ENCODE results near the gene NXT2.
"Not testable (repeated sequence)": the region's sequence is repeated elsewhere in the genome, so short reads cannot be mapped to it uniquely, and the experiment has no call there.

The NXT2 gene

GRCh38 chrX:109536439-109537323 is at the start of gene NXT2:
Gene NXT2 (plus strand): TSS chrX:109536844. CDS start chrX:109537007, 163 bp downstream.
- DNase-seq (ENCODE audit: low spot score), result peak; percentile 82

GRCh38 chrX:109487640-109488039 is 49.0 kb upstream of the NXT2 start:
- DNase-seq (ENCODE audit: low spot score), result no peak

GRCh38 chrX:109489174-109489573 is 47.5 kb upstream of the NXT2 start:
- no peak for DNase-seq (ENCODE audit: low spot score)

- no peak for DNase-seq (ENCODE audit: low spot score)
These were observed 38.2 kb upstream of the NXT2 start for GRCh38 chrX:109498434-109498833.

- DNase-seq (ENCODE audit: low spot score), result no peak
These were observed 35.5 kb upstream of the NXT2 start for GRCh38 chrX:109501176-109501575.

GRCh38 chrX:109508915-109509314 is 27.7 kb upstream of the NXT2 start:
- DNase-seq (ENCODE audit: low spot score), result no peak

GRCh38 chrX:109511113-109511512 is 25.5 kb upstream of the NXT2 start:
- no peak for DNase-seq (ENCODE audit: low spot score)

GRCh38 chrX:109519001-109519400 is 17.6 kb upstream of the NXT2 start:
- DNase-seq (ENCODE audit: low spot score), result no peak

- no peak for DNase-seq (ENCODE audit: low spot score)
These were observed 3.6 kb upstream of the NXT2 start for GRCh38 chrX:109533005-109533404.

- DNase-seq (ENCODE audit: low spot score), result no peak
These were observed 3.0 kb upstream of the NXT2 start for GRCh38 chrX:109533631-109534030.

GRCh38 chrX:109534933-109535332 is 1.7 kb upstream of the NXT2 start:
- no peak for DNase-seq (ENCODE audit: low spot score)

GRCh38 chrX:109535578-109535977 is 1.1 kb upstream of the NXT2 start:
- no peak for DNase-seq (ENCODE audit: low spot score)

- DNase-seq (ENCODE audit: low spot score), result no peak
These were observed 651 bp downstream of the NXT2 start for GRCh38 chrX:109537324-109537665.

- not testable (repeated sequence) for DNase-seq (ENCODE audit: low spot score)
These were observed 2.4 kb downstream of the NXT2 start for GRCh38 chrX:109539007-109539406.

GRCh38 chrX:109553862-109554261 is 17.2 kb downstream of the NXT2 start:
- DNase-seq (ENCODE audit: low spot score), result no peak

GRCh38 chrX:109576083-109576482 is 39.4 kb downstream of the NXT2 start:
- not testable (repeated sequence) for DNase-seq (ENCODE audit: low spot score)

GRCh38 chrX:109577055-109577454 is 40.4 kb downstream of the NXT2 start:
- DNase-seq (ENCODE audit: low spot score), result no peak

GRCh38 chrX:109578916-109579315 is 42.3 kb downstream of the NXT2 start:
- no peak for DNase-seq (ENCODE audit: low spot score)

- no peak for DNase-seq (ENCODE audit: low spot score)
These were observed 48.8 kb downstream of the NXT2 start for GRCh38 chrX:109585488-109585887.

GRCh38 chrX:109590176-109590575 is 53.5 kb downstream of the NXT2 start:
- no peak for DNase-seq (ENCODE audit: low spot score)

All from CD4-positive, alpha-beta T cell treated with Interleukin-15 for 4 hours (primary cell).